ENCODE measurements around the gene TREM1.

TREM1 gene

GRCh38 chr6:41226752-41227151 is 59.7 kb downstream of the TREM1 start:
- Histone ChIP-seq H3K36me3 (ENCODE audit: insufficient read depth, low read length) (no peaks in the 10 kb centered on the region), H3K4me2 (ENCODE audit: low read depth, low read length, poor library complexity, severe bottlenecking) (no peak overlapping the region), H3K4me1 (ENCODE audit: insufficient read depth, low read length, poor library complexity, severe bottlenecking) (peaks cover 10% of the 10 kb centered on the region), H4K20me1 (ENCODE audit: insufficient read depth, low read length, poor library complexity, severe bottlenecking) (no peaks in the 10 kb centered on the region), H2AFZ (ENCODE audit: low read length) (no peak overlapping the region), H3K9me2 (replicated peaks; ENCODE audit: low read depth, low read length) (no peaks in the 10 kb centered on the region), H3K4me3 (ENCODE audit: low read length, poor library complexity, severe bottlenecking) (no peak overlapping the region), H3K27me3 (ENCODE audit: insufficient read depth, low read length, poor library complexity, severe bottlenecking) (no peaks in the 10 kb centered on the region), H3K9me3 (ENCODE audit: insufficient read depth, low read depth, low read length) (no peaks in the 10 kb centered on the region), H3K79me2 (ENCODE audit: insufficient read depth, low read length) (no peaks in the 10 kb centered on the region), H3K9ac (ENCODE audit: low read depth, low read length, poor library complexity, severe bottlenecking) (no peak overlapping the region), H3F3A (ENCODE audit: low read depth) (no peaks in the 10 kb centered on the region)
- TF ChIP-seq EZH2phosphoT487 (IDR thresholded peaks at IDR 0.05; ENCODE audit: borderline replicate concordance) (no peak), CTCF (conservative IDR thresholded peaks at IDR 0.05; ENCODE audit: low read length) (no peak)

GRCh38 chr6:41224800-41225199 is 61.7 kb downstream of the TREM1 start:
- H3K36me3 ChIP-seq (ENCODE audit: insufficient read depth, low read length): no peaks in the 10 kb centered on the region
- no peaks in the 10 kb centered on the region for H3K27me3 ChIP-seq (ENCODE audit: insufficient read depth, low read length, poor library complexity, severe bottlenecking)
- H3K9me3 ChIP-seq (ENCODE audit: insufficient read depth, low read depth, low read length): no peaks in the 10 kb centered on the region
- no peak overlapping the region for H3K4me3 ChIP-seq (ENCODE audit: low read length, poor library complexity, severe bottlenecking)
- no peaks in the 10 kb centered on the region for H4K20me1 ChIP-seq (ENCODE audit: insufficient read depth, low read length, poor library complexity, severe bottlenecking)
- no peaks in the 10 kb centered on the region for H3F3A ChIP-seq (ENCODE audit: low read depth)
- H3K4me2 ChIP-seq (ENCODE audit: low read depth, low read length, poor library complexity, severe bottlenecking): no peak overlapping the region
- H2AFZ ChIP-seq (ENCODE audit: low read length): no peak overlapping the region
- TF ChIP-seq CTCF (conservative IDR thresholded peaks at IDR 0.05; ENCODE audit: low read length) (no peak), EZH2phosphoT487 (IDR thresholded peaks at IDR 0.05; ENCODE audit: borderline replicate concordance) (no peak)
- no peak overlapping the region for H3K9ac ChIP-seq (ENCODE audit: low read depth, low read length, poor library complexity, severe bottlenecking)
- H3K4me1 ChIP-seq (ENCODE audit: insufficient read depth, low read length, poor library complexity, severe bottlenecking): peaks cover 12% of the 10 kb centered on the region
- no peaks in the 10 kb centered on the region for H3K79me2 ChIP-seq (ENCODE audit: insufficient read depth, low read length)
- no peaks in the 10 kb centered on the region for H3K9me2 ChIP-seq (replicated peaks; ENCODE audit: low read depth, low read length)

Measured in Loucy (cell line).